HepG2 (cell line): ENCODE results near the gene RHOT1. TPM values are rescaled to one million over a fixed set of nuclear protein-coding genes. Genes with fewer than 3 reads are reported as not detected.

ENCODE experiments used
- CBFB ChIP-seq: sonication (generic); formaldehyde crosslinking; IDR thresholded peaks from 2 replicates; pipeline ENCODE4 v1.4.0; 2020; ENCODE audit warnings: missing genetic modification reagents
- FOXA1 ChIP-seq, 2 experiments: fragments of 450-650 bp in 1 of 2; sonication (generic) in 1 of 2; formaldehyde crosslinking in 1 of 2; IDR thresholded peaks; 2 replicates each; pipeline versions ENCODE4 v1.4.0 to v1.6.1; 2016 to 2020; ENCODE audit warnings: missing genetic modification reagents in 1 of 2
- SYNCRIP ChIP-seq: fragments of 200-400 bp; formaldehyde crosslinking; IDR thresholded peaks from 2 replicates; pipeline ENCODE4 v1.6.1; 2018; ENCODE audit warnings: mild to moderate bottlenecking, low read depth, low read length; ENCODE audit not compliant: insufficient read depth
- TBP ChIP-seq: sonication (generic); formaldehyde crosslinking; IDR thresholded peaks from 2 replicates; pipeline ENCODE4 v1.5.0; 2020; ENCODE audit warnings: missing genetic modification reagents
- TP53 ChIP-seq: sonication (generic); formaldehyde crosslinking; conservative IDR thresholded peaks from 2 replicates; pipeline ENCODE4 v1.4.0; 2020; ENCODE audit warnings: missing genetic modification reagents
- ZBTB25 ChIP-seq: IDR thresholded peaks from 2 replicates; pipeline ENCODE4 v1.6.1; 2018; ENCODE audit warnings: missing genetic modification reagents
- ZBTB33 ChIP-seq: sonication (generic); formaldehyde crosslinking; IDR thresholded peaks from 2 replicates; pipeline ENCODE4 v1.4.0; 2020; ENCODE audit warnings: missing genetic modification reagents
- ZFX ChIP-seq: sonication (generic); formaldehyde crosslinking; IDR thresholded peaks from 2 replicates; pipeline ENCODE4 v1.4.0; 2020; ENCODE audit warnings: mild to moderate bottlenecking, low read depth, missing genetic modification reagents, moderate library complexity
- ZFY ChIP-seq: sonication (generic); formaldehyde crosslinking; IDR thresholded peaks from 2 replicates; pipeline ENCODE4 v1.4.0; 2020; ENCODE audit warnings: missing genetic modification reagents
- ZNF629 ChIP-seq: sonication (generic); formaldehyde crosslinking; conservative IDR thresholded peaks from 2 replicates; pipeline ENCODE4 v1.5.0; 2020; ENCODE audit warnings: missing genetic modification reagents
- ZNF713 ChIP-seq: sonication (generic); formaldehyde crosslinking; IDR thresholded peaks from 2 replicates; pipeline ENCODE4 v1.4.0; 2020; ENCODE audit warnings: mild to moderate bottlenecking, missing genetic modification reagents
- ZNF746 ChIP-seq: sonication (generic); formaldehyde crosslinking; IDR thresholded peaks from 2 replicates; pipeline ENCODE4 v1.8.0; 2022; ENCODE audit warnings: mild to moderate bottlenecking, missing genetic modification reagents
- ZNF777 ChIP-seq: sonication (generic); formaldehyde crosslinking; IDR thresholded peaks from 2 replicates; pipeline ENCODE4 v1.4.0; 2020; ENCODE audit warnings: missing genetic modification reagents
- ZNF839 ChIP-seq: sonication (generic); formaldehyde crosslinking; IDR thresholded peaks from 2 replicates; pipeline ENCODE4 v1.4.0; 2020; ENCODE audit warnings: missing genetic modification reagents, mild to moderate bottlenecking, borderline replicate concordance
- polyA plus RNA-seq, 8 experiments: library from polyadenylated mRNA; depleted of rRNA in 3 of 8; stranded (reverse) in 7 of 8; unstranded in 1 of 8; fragments of >200 nt; fragmentation: Illumina TruSeq in 4 of 8; extraction: Trizol in 4 of 8; gene quantifications; 2 replicates each; pipeline versions ENCODE4 v1.2.1 to v1.2.3, GENCODE V29; 2011 to 2016; ENCODE audit warnings: low read depth in 4 of 8, missing spikeins in 1 of 8, mixed read lengths in 1 of 8; ENCODE audit not compliant: insufficient read depth in 1 of 8
- total RNA-seq, 5 experiments: library from RNA; depleted of rRNA; stranded (reverse); fragments of >200 nt; fragmentation: Illumina TruSeq; extraction: Trizol; gene quantifications; 2 replicates each; pipeline ENCODE4 v1.2.3, GENCODE V29; 2016; ENCODE audit warnings: low read depth in 1 of 5
- TF ChIP-seq, protein P1 (sequence below): IDR thresholded peaks from 2 replicates; pipeline ENCODE4 v1.6.1; 2016; ENCODE audit warnings: low read depth, control low read depth

RHOT1 gene
- total and polyA plus RNA-seq, 2 of the 13 experiments (the other 11 are each of a cell fraction or from before 2014, with no cell fraction given): 25.6 to 41.5 TPM

GRCh38 chr17:32152130-32152529 lies 9.8 kb downstream of the RHOT1 start (continued):
- no peak for TF ChIP-seq ZBTB25 (CRISPR knock-in tag)
- TF ChIP-seq ZNF746 (CRISPR knock-in tag): no peak
- TF ChIP-seq ZNF839 (CRISPR knock-in tag): no peak
- TF ChIP-seq ZFX (CRISPR knock-in tag): peak; percentile 37; the same call in 1 of the 2 replicates
- TF ChIP-seq ZNF629 (CRISPR knock-in tag): no peak
- TF ChIP-seq ZNF777: no peak
- no peak for TF ChIP-seq ZNF713 (CRISPR knock-in tag)
- no peak for TF ChIP-seq TP53 (CRISPR knock-in tag)
- no peak for TF ChIP-seq FOXA1 (IDR thresholded peaks at IDR 0.05)
- TF ChIP-seq FOXA1 (CRISPR knock-in tag; IDR thresholded peaks at IDR 0.05): no peak
- TF ChIP-seq, protein P1, sequence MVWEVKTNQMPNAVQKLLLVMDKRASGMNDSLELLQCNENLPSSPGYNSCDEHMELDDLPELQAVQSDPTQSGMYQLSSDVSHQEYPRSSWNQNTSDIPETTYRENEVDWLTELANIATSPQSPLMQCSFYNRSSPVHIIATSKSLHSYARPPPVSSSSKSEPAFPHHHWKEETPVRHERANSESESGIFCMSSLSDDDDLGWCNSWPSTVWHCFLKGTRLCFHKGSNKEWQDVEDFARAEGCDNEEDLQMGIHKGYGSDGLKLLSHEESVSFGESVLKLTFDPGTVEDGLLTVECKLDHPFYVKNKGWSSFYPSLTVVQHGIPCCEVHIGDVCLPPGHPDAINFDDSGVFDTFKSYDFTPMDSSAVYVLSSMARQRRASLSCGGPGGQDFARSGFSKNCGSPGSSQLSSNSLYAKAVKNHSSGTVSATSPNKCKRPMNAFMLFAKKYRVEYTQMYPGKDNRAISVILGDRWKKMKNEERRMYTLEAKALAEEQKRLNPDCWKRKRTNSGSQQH (CRISPR knock-in tag): no peak
- no peak for TF ChIP-seq CBFB (CRISPR knock-in tag)
- 0 out of 2 replicates have a peak, but pooled peaks have one; percentile 20 for TF ChIP-seq ZFY (CRISPR knock-in tag)
- TF ChIP-seq TBP (CRISPR knock-in tag): no peak
- no peak for TF ChIP-seq SYNCRIP
- TF ChIP-seq ZBTB33 (CRISPR knock-in tag): peak; percentile 86
